Neutrophil (primary cell): ENCODE measurements around the gene NR6A1.
A peak's percentile ranks its signal among the peaks of the same experiment; 100 is the strongest.

Experiments
- H3K27ac ChIP-seq: fragments of 200-600 bp; sonication (generic); 2 replicates; pipeline ENCODE4 v1.5.1; 2016; ENCODE audit warnings: mild to moderate bottlenecking, moderate library complexity
- H3K27me3 ChIP-seq: fragments of 200-600 bp; sonication (generic); 2 replicates; pipeline ENCODE4 v1.6.0; 2016; ENCODE audit warnings: mild to moderate bottlenecking
- H3K36me3 ChIP-seq: fragments of 200-600 bp; sonication (generic); 2 replicates; pipeline ENCODE4 v1.5.1; 2017
- H3K4me1 ChIP-seq, 2 experiments: fragments of 200-600 bp in 1 of 2; sonication (generic) in 1 of 2; 1 replicate in 1 of 2; 2 replicates in 1 of 2; pipeline versions ENCODE4 v1.5.1 to v1.6.1; 2013 to 2016; ENCODE audit warnings: low read depth in 1 of 2, low read length in 1 of 2, mild to moderate bottlenecking in 1 of 2, moderate library complexity in 1 of 2; ENCODE audit not compliant: control insufficient read depth in 1 of 2, insufficient read depth in 1 of 2
- H3K4me3 ChIP-seq, 2 experiments: fragments of 200-600 bp in 1 of 2; sonication (generic) in 1 of 2; 1 replicate in 1 of 2; 2 replicates in 1 of 2; pipeline ENCODE4 v1.5.1; 2013 to 2016; ENCODE audit warnings: low read depth in 1 of 2, low read length in 1 of 2, mild to moderate bottlenecking in 1 of 2, moderate library complexity in 1 of 2
- H3K9me3 ChIP-seq: fragments of 200-600 bp; sonication (generic); 2 replicates; pipeline ENCODE4 v1.5.1; 2016
- CTCF ChIP-seq: fragments of 200-600 bp; sonication (generic); IDR thresholded peaks from 2 replicates; pipeline ENCODE4 v1.5.1; 2016; ENCODE audit warnings: antibody characterized with exemption

The NR6A1 gene

GRCh38 chr9:124762633-124763032, 8.5 kb downstream of the NR6A1 start:
- no peaks in the 10 kb centered on the region for H3K27me3 ChIP-seq

GRCh38 chr9:124761710-124762109, 9.4 kb downstream of the NR6A1 start:
- Histone ChIP-seq H3K27ac (peak overlapping the region; percentile 85), H3K9me3 (no peaks in the 10 kb centered on the region), H3K27me3 (no peaks in the 10 kb centered on the region), H3K4me3 (no peak overlapping the region), H3K4me1 (peaks cover 78 to 83% of the 10 kb centered on the region in 2 experiments), H3K36me3 (no peaks in the 10 kb centered on the region)
- TF ChIP-seq CTCF: no peak

More at GRCh38 chr9:124762633-124763032, 8.5 kb downstream of the NR6A1 start:
- Histone ChIP-seq H3K4me3 (no peak overlapping the region), H3K27ac (peak overlapping the region; percentile 85), H3K4me1 (peaks cover 78 to 83% of the 10 kb centered on the region in 2 experiments), H3K36me3 (no peaks in the 10 kb centered on the region), H3K9me3 (no peaks in the 10 kb centered on the region)
- no peak for TF ChIP-seq CTCF

GRCh38 chr9:124761196-124761595, 9.9 kb downstream of the NR6A1 start:
- Histone ChIP-seq H3K27ac (peak overlapping the region; percentile 85), H3K4me3 (no peak overlapping the region), H3K4me1 (peaks cover 78 to 83% of the 10 kb centered on the region in 2 experiments), H3K36me3 (no peaks in the 10 kb centered on the region), H3K9me3 (no peaks in the 10 kb centered on the region), H3K27me3 (no peaks in the 10 kb centered on the region)
- no peak for TF ChIP-seq CTCF

- Histone ChIP-seq H3K27ac (peak overlapping the region; percentile 85), H3K4me1 (peaks cover 74 to 84% of the 10 kb centered on the region in 2 experiments), H3K9me3 (no peaks in the 10 kb centered on the region), H3K27me3 (no peaks in the 10 kb centered on the region), H3K4me3 (no peak overlapping the region), H3K36me3 (no peaks in the 10 kb centered on the region)
- TF ChIP-seq CTCF: no peak
These were observed 10.4 kb downstream of the NR6A1 start for GRCh38 chr9:124760719-124761118.

GRCh38 chr9:124759327-124759726, 11.8 kb downstream of the NR6A1 start:
- no peaks in the 10 kb centered on the region for H3K9me3 ChIP-seq
- peaks cover 68 to 72% of the 10 kb centered on the region in 2 experiments for H3K4me1 ChIP-seq
- no peaks in the 10 kb centered on the region for H3K27me3 ChIP-seq
- H3K36me3 ChIP-seq: no peaks in the 10 kb centered on the region
- H3K4me3 ChIP-seq: no peak overlapping the region
- no peak for TF ChIP-seq CTCF
- H3K27ac ChIP-seq: peak overlapping the region; percentile 85

GRCh38 chr9:124758691-124759090, 12.4 kb downstream of the NR6A1 start:
- Histone ChIP-seq H3K9me3 (no peaks in the 10 kb centered on the region), H3K27ac (peak overlapping the region; percentile 85), H3K36me3 (no peaks in the 10 kb centered on the region), H3K4me3 (peak overlapping the region; percentile 47 to 57), H3K4me1 (peaks cover 68 to 78% of the 10 kb centered on the region in 2 experiments), H3K27me3 (no peaks in the 10 kb centered on the region)
- TF ChIP-seq CTCF: no peak
